ENCODE data around the gene TRIM33.

- peak; percentile 78; the same call in 1 of the 2 replicates for TF ChIP-seq ZSCAN31 (CRISPR knock-in tag; IDR thresholded peaks at IDR 0.05; ENCODE audit: low read depth)
- no peak for TF ChIP-seq ZNF605 (CRISPR knock-in tag; IDR thresholded peaks at IDR 0.05)
- peak; percentile 84 for TF ChIP-seq YY1 (IDR thresholded peaks at IDR 0.05; ENCODE audit: insufficient read depth, insufficient replicate concordance, low read depth, low read length)
- peak; percentile 100 for TF ChIP-seq CTCF (CRISPR knock-in tag; IDR thresholded peaks at IDR 0.05)
- no peak for TF ChIP-seq GRHL1 (CRISPR knock-in tag; conservative IDR thresholded peaks at IDR 0.05)
- no peak for TF ChIP-seq ZNF230 (CRISPR knock-in tag; IDR thresholded peaks at IDR 0.05)
- no peak for TF ChIP-seq TGIF2 (CRISPR knock-in tag; IDR thresholded peaks at IDR 0.05)
Observed at GRCh38 chr1:114346480-114347029, 164.4 kb downstream of the TRIM33 start.
